ENCODE data around the gene C22orf31.

C22orf31 gene

GRCh38 chr22:29044657-29045176 lies 16.9 kb downstream of the C22orf31 start:
- Histone ChIP-seq H3K4me3 (ENCODE audit: low read length) (no peak overlapping the region), H3K36me3 (ENCODE audit: control insufficient read depth, low read length) (no peaks in the 10 kb centered on the region), H3K4me2 (ENCODE audit: low read length) (no peak overlapping the region), H4K20me1 (ENCODE audit: control insufficient read depth, insufficient read depth, low read depth, low read length) (no peaks in the 10 kb centered on the region), H3K9me3 (ENCODE audit: control insufficient read depth, insufficient read depth, low read length) (no peaks in the 10 kb centered on the region), H3F3A (ENCODE audit: control insufficient read depth, insufficient read depth) (no peaks in the 10 kb centered on the region), H3K4me1 (ENCODE audit: control insufficient read depth, low read length) (no peaks in the 10 kb centered on the region), H3K9me2 (replicated peaks; ENCODE audit: control insufficient read depth, low read length) (no peaks in the 10 kb centered on the region), H3K79me2 (ENCODE audit: control insufficient read depth, low read length) (no peaks in the 10 kb centered on the region), H3K27ac (ENCODE audit: low read depth, low read length) (no peak overlapping the region), H3K27me3 (ENCODE audit: control insufficient read depth, low read length) (peaks cover 10% of the 10 kb centered on the region)
- no peak for TF ChIP-seq EZH2phosphoT487 (IDR thresholded peaks at IDR 0.05; ENCODE audit: borderline replicate concordance, low read length)
- TF ChIP-seq, protein P1, sequence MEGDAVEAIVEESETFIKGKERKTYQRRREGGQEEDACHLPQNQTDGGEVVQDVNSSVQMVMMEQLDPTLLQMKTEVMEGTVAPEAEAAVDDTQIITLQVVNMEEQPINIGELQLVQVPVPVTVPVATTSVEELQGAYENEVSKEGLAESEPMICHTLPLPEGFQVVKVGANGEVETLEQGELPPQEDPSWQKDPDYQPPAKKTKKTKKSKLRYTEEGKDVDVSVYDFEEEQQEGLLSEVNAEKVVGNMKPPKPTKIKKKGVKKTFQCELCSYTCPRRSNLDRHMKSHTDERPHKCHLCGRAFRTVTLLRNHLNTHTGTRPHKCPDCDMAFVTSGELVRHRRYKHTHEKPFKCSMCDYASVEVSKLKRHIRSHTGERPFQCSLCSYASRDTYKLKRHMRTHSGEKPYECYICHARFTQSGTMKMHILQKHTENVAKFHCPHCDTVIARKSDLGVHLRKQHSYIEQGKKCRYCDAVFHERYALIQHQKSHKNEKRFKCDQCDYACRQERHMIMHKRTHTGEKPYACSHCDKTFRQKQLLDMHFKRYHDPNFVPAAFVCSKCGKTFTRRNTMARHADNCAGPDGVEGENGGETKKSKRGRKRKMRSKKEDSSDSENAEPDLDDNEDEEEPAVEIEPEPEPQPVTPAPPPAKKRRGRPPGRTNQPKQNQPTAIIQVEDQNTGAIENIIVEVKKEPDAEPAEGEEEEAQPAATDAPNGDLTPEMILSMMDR (IDR thresholded peaks at IDR 0.05; ENCODE audit: low read depth, low read length, poor library complexity, severe bottlenecking) = no peak

- H3K4me3 ChIP-seq (ENCODE audit: low read length) = no peak overlapping the region
Observed at GRCh38 chr22:29043906-29044575, 17.6 kb downstream of the C22orf31 start.

DNA sequence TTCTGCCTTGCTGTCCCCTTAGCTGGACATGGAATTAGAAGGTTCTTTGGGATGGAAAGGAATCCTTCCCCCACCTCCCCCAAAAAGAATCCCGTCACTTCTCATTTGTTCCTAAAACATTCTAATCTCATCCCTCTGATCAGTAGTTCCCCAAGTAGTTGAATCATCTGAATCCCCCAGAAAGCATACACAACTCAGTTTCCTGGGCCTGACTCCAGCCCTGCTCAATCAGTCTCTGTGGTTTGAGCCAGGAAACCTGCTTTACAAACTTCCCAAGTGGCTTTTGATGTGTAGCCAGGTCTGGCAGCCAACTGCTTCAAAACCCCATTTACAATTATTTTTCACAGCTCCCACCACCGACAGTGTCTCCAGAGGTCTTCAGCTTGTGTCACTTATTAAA lies 20.2 kb downstream of the C22orf31 start:
- Histone ChIP-seq H3K4me1 (ENCODE audit: control insufficient read depth, low read length) (no peaks in the 10 kb centered on the region), H3K27me3 (ENCODE audit: control insufficient read depth, low read length) (peaks cover 10% of the 10 kb centered on the region), H3F3A (ENCODE audit: control insufficient read depth, insufficient read depth) (no peaks in the 10 kb centered on the region), H3K27ac (ENCODE audit: low read depth, low read length) (no peak overlapping the region), H3K4me2 (ENCODE audit: low read length) (no peak overlapping the region), H3K79me2 (ENCODE audit: control insufficient read depth, low read length) (no peaks in the 10 kb centered on the region), H3K9me2 (replicated peaks; ENCODE audit: control insufficient read depth, low read length) (no peaks in the 10 kb centered on the region), H4K20me1 (ENCODE audit: control insufficient read depth, insufficient read depth, low read depth, low read length) (no peaks in the 10 kb centered on the region), H3K4me3 (ENCODE audit: low read length) (no peak overlapping the region), H3K9me3 (ENCODE audit: control insufficient read depth, insufficient read depth, low read length) (no peaks in the 10 kb centered on the region), H3K36me3 (ENCODE audit: control insufficient read depth, low read length) (no peaks in the 10 kb centered on the region)
- TF ChIP-seq EZH2phosphoT487 (IDR thresholded peaks at IDR 0.05; ENCODE audit: borderline replicate concordance, low read length) = no peak
- TF ChIP-seq, protein P1 (IDR thresholded peaks at IDR 0.05; ENCODE audit: low read depth, low read length, poor library complexity, severe bottlenecking) = no peak

More at GRCh38 chr22:29043906-29044575, 17.6 kb downstream of the C22orf31 start:
- TF ChIP-seq, protein P1 (IDR thresholded peaks at IDR 0.05; ENCODE audit: low read depth, low read length, poor library complexity, severe bottlenecking) = no peak
- no peak for TF ChIP-seq EZH2phosphoT487 (IDR thresholded peaks at IDR 0.05; ENCODE audit: borderline replicate concordance, low read length)
- Histone ChIP-seq H3K9me3 (ENCODE audit: control insufficient read depth, insufficient read depth, low read length) (no peaks in the 10 kb centered on the region), H3K27ac (ENCODE audit: low read depth, low read length) (no peak overlapping the region), H3K4me2 (ENCODE audit: low read length) (no peak overlapping the region), H3K79me2 (ENCODE audit: control insufficient read depth, low read length) (no peaks in the 10 kb centered on the region), H3K4me1 (ENCODE audit: control insufficient read depth, low read length) (no peaks in the 10 kb centered on the region), H3K27me3 (ENCODE audit: control insufficient read depth, low read length) (peaks cover 10% of the 10 kb centered on the region), H4K20me1 (ENCODE audit: control insufficient read depth, insufficient read depth, low read depth, low read length) (no peaks in the 10 kb centered on the region), H3K36me3 (ENCODE audit: control insufficient read depth, low read length) (no peaks in the 10 kb centered on the region), H3K9me2 (replicated peaks; ENCODE audit: control insufficient read depth, low read length) (no peaks in the 10 kb centered on the region), H3F3A (ENCODE audit: control insufficient read depth, insufficient read depth) (no peaks in the 10 kb centered on the region)

Measured in DOHH2 (cell line).